A673 (cell line): Measurements from ENCODE around the gene SPATA32. TPM values are rescaled to one million over a fixed set of nuclear protein-coding genes. Genes with fewer than 3 reads are reported as not detected.

Source experiments
- BruUV-seq: library from RNA; stranded (reverse); fragments of 400-500 nt; replicated peaks from 2 replicates; lab custom pipeline; 2021; lab: Mats Ljungman, UMichigan
- CTCF ChIA-PET: fragments of 300-600 bp; sonication (Branson Sonifier 250); formaldehyde crosslinking; loops from one replicate; lab custom pipeline; 2022; ENCODE audit warnings: antibody characterized with exemption; lab: Charles Lee
- POLR2A ChIA-PET: fragments of 300-600 bp; sonication (Branson Sonifier 250); formaldehyde crosslinking; loops from one replicate; lab custom pipeline; 2022; ENCODE audit warnings: antibody characterized with exemption; ENCODE audit not compliant: low non-redundant PET; lab: Charles Lee
- DNase-seq: peaks from one replicate; pipeline ENCODE4 v3.0.0-alpha.2; 2015; ENCODE audit warnings: low spot score
- H3K27ac ChIP-seq: fragments of 200-600 bp; sonication (generic); 2 replicates; pipeline ENCODE4 v1.5.1; 2016; ENCODE audit warnings: mixed run types, low read depth, mild to moderate bottlenecking, mixed read lengths, antibody characterized with exemption, low read length; ENCODE audit not compliant: poor library complexity, severe bottlenecking
- H3K27me3 ChIP-seq: fragments of 200-600 bp; sonication (generic); replicated peaks from 2 replicates; pipeline ENCODE4 v1.6.1; 2017; ENCODE audit warnings: mixed run types, low read depth, mild to moderate bottlenecking, mixed read lengths, antibody characterized with exemption, low read length; ENCODE audit not compliant: insufficient read depth, poor library complexity
- H3K36me3 ChIP-seq: fragments of 200-600 bp; sonication (generic); 2 replicates; pipeline ENCODE4 v1.6.1; 2016; ENCODE audit warnings: mixed run types, mild to moderate bottlenecking, mixed read lengths, antibody characterized with exemption, low read length; ENCODE audit not compliant: insufficient read depth, poor library complexity, severe bottlenecking
- H3K4me1 ChIP-seq: fragments of 200-600 bp; sonication (generic); 2 replicates; pipeline ENCODE4 v1.6.1; 2017; ENCODE audit warnings: mixed run types, mild to moderate bottlenecking, mixed read lengths, antibody characterized with exemption, low read length; ENCODE audit not compliant: insufficient read depth, poor library complexity, severe bottlenecking
- H3K4me3 ChIP-seq: fragments of 200-600 bp; sonication (generic); 2 replicates; pipeline ENCODE4 v1.5.1; 2016; ENCODE audit warnings: low read depth, mixed run types, mild to moderate bottlenecking, mixed read lengths, low read length; ENCODE audit not compliant: poor library complexity, severe bottlenecking
- H3K9me3 ChIP-seq: fragments of 200-600 bp; sonication (generic); 2 replicates; pipeline ENCODE4 v1.6.1; 2016; ENCODE audit warnings: mixed run types, low read depth, mild to moderate bottlenecking, mixed read lengths, antibody characterized with exemption, low read length; ENCODE audit not compliant: poor library complexity, severe bottlenecking
- EZH2 ChIP-seq: fragments of 200-600 bp; sonication (generic); IDR thresholded peaks from 2 replicates; pipeline ENCODE4 v1.6.1; 2017; ENCODE audit warnings: borderline replicate concordance, low read depth, mild to moderate bottlenecking, mixed read lengths, antibody characterized with exemption, low read length; ENCODE audit not compliant: poor library complexity, severe bottlenecking
- intact Hi-C: fragments of 100-400 bp; cut with micrococcal nuclease; formaldehyde crosslinking; loops from one replicate; pipeline ENCODE4 v1.10.0; 2022; ENCODE audit not compliant: unreplicated experiment
- total RNA-seq: library from RNA; stranded (reverse); gene quantifications from 2 replicates; pipeline ENCODE4 v1.2.3, GENCODE V29; 2021
- TF ChIP-seq, protein P1 (sequence below): fragments of 300-800, 200-600 bp; sonication (generic); conservative IDR thresholded peaks from 2 replicates; pipeline ENCODE4 v1.5.1; 2017; ENCODE audit warnings: low read depth, mild to moderate bottlenecking, antibody characterized with exemption, low read length, moderate library complexity, mixed read lengths

Gene SPATA32
- total RNA-seq, 1 experiment from 2014 or later = not detected

DNA sequence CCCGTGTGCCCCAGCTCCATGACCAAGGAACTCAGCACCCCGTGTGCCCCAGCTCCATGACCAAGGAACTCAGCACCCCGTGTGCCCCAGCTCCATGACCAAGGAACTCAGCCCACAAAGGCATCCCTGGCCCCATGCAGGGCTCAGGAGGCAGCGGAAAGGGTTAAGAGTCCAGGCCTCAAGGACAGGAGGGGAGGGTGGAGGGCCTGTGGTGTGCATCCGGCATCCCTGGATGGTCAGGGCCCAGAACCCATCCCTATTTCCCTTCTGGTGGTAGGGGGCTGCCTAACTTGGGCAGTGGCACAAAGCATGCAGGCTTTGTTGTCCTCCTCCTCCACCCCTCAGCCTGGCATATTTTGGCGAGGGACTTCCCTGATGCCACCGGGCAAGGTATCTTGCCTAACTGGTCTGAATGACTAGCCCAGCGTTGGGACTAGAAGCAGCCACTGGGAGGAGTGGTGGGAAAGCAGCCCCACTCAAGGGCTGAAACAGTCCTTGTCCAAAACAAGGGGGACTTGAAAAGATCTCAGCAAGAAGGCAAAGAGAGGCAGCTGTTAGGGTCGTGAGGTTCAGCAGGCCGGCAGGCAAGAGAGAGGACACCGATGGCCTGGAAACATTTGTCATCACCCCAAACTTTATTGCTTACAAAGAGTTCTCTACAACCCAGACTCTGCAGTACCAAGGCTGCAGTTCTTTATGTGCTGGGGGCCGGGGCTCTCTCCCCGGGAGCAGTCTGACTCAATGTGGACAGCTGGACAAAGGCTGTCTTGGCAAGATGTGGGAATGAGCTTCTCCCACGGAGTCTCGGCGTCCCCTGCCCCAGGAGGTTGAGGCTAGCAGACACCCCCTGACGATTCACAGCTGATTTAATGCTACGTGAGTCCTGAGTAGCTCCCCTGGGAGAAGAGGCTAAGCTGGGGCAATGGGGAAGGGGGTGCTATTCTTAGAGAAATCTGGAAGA, 902 bp upstream of the SPATA32 start:
- no peaks in the 10 kb centered on the region for H3K4me1 ChIP-seq
- POLR2A ChIA-PET = no interaction called here
- intact Hi-C loops = no loop called here
- no peaks in the 10 kb centered on the region for H3K36me3 ChIP-seq
- H3K4me3 ChIP-seq = no peak overlapping the region
- no peaks in the 10 kb centered on the region for H3K9me3 ChIP-seq
- CTCF ChIA-PET = no interaction called here
- H3K27ac ChIP-seq = no peak overlapping the region
- no TSS peak for BruUV-seq
- no peak for DNase-seq
- no peak for TF ChIP-seq EZH2
- TF ChIP-seq, protein P1, sequence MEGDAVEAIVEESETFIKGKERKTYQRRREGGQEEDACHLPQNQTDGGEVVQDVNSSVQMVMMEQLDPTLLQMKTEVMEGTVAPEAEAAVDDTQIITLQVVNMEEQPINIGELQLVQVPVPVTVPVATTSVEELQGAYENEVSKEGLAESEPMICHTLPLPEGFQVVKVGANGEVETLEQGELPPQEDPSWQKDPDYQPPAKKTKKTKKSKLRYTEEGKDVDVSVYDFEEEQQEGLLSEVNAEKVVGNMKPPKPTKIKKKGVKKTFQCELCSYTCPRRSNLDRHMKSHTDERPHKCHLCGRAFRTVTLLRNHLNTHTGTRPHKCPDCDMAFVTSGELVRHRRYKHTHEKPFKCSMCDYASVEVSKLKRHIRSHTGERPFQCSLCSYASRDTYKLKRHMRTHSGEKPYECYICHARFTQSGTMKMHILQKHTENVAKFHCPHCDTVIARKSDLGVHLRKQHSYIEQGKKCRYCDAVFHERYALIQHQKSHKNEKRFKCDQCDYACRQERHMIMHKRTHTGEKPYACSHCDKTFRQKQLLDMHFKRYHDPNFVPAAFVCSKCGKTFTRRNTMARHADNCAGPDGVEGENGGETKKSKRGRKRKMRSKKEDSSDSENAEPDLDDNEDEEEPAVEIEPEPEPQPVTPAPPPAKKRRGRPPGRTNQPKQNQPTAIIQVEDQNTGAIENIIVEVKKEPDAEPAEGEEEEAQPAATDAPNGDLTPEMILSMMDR = no peak
- H3K27me3 ChIP-seq = no peaks in the 10 kb centered on the region

DNA sequence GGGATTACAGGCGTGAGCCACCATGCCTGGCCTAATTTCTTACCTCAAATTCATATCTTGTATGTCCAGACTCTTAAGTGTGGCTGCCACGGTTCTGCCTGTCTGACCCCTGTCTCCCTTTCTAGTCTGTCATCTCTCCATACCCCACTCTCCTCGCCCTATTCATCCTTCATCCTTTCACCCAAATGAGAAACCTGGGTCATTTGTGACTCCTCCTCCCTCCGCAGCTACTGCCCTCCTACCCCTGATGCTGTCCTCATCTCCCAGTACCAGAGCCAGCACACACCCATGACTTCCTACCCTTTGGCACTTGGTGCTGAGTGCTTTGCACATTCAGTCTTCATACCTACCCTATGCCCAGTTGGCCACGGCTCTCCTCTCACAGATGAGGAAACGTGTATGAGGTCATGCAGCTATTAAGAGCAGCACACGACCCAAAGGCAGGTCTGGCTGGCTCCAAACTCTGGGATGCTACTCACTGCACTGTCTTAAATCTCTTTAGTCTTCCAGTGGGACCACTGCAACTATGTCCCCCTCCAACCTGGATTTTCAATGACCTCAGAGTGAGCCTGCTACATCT, 1.6 kb downstream of the SPATA32 start:
- intact Hi-C loops = no loop called here
- BruUV-seq = no TSS peak
- POLR2A ChIA-PET = no interaction called here

GRCh38 chr17:45258981-45259380, 2.9 kb downstream of the SPATA32 start:
- no peak for DNase-seq
- TF ChIP-seq EZH2 = no peak
- TF ChIP-seq, protein P1 = no peak
- Histone ChIP-seq H3K27ac (no peak overlapping the region), H3K36me3 (no peaks in the 10 kb centered on the region), H3K4me1 (no peaks in the 10 kb centered on the region), H3K27me3 (no peaks in the 10 kb centered on the region), H3K9me3 (no peaks in the 10 kb centered on the region), H3K4me3 (no peak overlapping the region)
- ChIA-PET POLR2A (no interaction called here), CTCF (interaction anchor here (1.3 kb wide), 1 partner anchor 123 kb away, joined by 3 read pairs; the partner anchor contains the start of gene ACBD4)
- intact Hi-C loops = no loop called here
- no TSS peak for BruUV-seq

More for the DNA sequence above, 1.6 kb downstream of the SPATA32 start:
- Histone ChIP-seq H3K4me1 (no peaks in the 10 kb centered on the region), H3K36me3 (no peaks in the 10 kb centered on the region), H3K27me3 (no peaks in the 10 kb centered on the region), H3K27ac (no peak overlapping the region), H3K4me3 (no peak overlapping the region), H3K9me3 (no peaks in the 10 kb centered on the region)
- CTCF ChIA-PET = no interaction called here
- TF ChIP-seq, protein P1 = no peak
- no peak for TF ChIP-seq EZH2
- no peak for DNase-seq
